ENCODE results near the gene CRYZL1. TPM values are rescaled to one million over a fixed set of nuclear protein-coding genes. Genes with fewer than 3 reads are reported as not detected.

CRYZL1 gene
- total and polyA plus RNA-seq, 3 donors from 2014 or later: 40.6 to 75.7 (median 73.2) TPM

DNA sequence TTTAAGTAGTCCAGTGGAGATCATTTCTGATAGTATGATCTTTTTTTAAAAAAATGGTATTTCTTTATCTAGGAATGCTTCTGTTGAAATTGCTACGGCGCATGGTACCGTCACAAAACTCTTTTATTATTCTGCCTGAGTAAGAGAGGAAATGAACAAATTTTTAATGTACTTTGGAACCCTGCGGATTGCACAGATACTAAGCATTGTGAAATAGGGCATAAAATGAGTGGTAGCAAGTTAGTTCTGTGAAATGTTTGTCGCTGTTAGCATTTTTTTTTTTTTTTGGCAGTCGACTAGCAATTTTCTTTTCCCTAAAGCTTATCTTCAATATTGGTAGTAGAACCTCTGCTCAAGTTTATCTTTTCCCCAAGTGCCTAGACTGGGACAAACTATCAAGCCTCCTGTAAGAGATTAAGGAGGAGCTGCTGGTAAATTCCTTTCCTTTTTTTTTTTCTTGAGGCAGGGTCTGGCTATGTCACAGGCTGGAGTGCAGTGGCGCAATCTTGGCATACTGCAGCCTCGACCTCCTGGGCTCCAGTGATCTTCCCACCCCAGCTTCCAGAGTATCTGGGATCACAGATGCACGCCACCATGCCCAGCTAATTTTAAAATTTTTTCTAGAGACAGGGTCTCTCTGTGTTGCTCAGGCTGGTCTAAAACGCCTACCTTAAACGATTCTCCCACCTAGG, 3.0 kb upstream of the CRYZL1 start:
- Histone ChIP-seq H3K4me3 (no peak overlapping the region), H3K27ac (peak overlapping the region in 1 of 2 donors; percentile 87), H3K4me1 (peaks cover 7% of the 10 kb centered on the region), H3K36me3 (ENCODE audit: low read depth, missing control alignments) (no peaks in the 10 kb centered on the region), H3K27me3 (no peaks in the 10 kb centered on the region), H3K9me3 (no peaks in the 10 kb centered on the region)
- intact Hi-C loops (cut with DNase I; ENCODE audit: low total_unique reads): loop anchor here (5.0 kb wide), 1 partner anchor 248 kb away; no protein-coding TSS in a partner anchor
- no peak for DNase-seq
- no peak for TF ChIP-seq POLR2A (IDR thresholded peaks at IDR 0.05)
- TF ChIP-seq, protein P1, sequence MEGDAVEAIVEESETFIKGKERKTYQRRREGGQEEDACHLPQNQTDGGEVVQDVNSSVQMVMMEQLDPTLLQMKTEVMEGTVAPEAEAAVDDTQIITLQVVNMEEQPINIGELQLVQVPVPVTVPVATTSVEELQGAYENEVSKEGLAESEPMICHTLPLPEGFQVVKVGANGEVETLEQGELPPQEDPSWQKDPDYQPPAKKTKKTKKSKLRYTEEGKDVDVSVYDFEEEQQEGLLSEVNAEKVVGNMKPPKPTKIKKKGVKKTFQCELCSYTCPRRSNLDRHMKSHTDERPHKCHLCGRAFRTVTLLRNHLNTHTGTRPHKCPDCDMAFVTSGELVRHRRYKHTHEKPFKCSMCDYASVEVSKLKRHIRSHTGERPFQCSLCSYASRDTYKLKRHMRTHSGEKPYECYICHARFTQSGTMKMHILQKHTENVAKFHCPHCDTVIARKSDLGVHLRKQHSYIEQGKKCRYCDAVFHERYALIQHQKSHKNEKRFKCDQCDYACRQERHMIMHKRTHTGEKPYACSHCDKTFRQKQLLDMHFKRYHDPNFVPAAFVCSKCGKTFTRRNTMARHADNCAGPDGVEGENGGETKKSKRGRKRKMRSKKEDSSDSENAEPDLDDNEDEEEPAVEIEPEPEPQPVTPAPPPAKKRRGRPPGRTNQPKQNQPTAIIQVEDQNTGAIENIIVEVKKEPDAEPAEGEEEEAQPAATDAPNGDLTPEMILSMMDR (IDR thresholded peaks at IDR 0.05): no peak
- 35 to 52% methylated on average over 11 of the region's 11 CpGs for WGBS, 2 donors

DNA sequence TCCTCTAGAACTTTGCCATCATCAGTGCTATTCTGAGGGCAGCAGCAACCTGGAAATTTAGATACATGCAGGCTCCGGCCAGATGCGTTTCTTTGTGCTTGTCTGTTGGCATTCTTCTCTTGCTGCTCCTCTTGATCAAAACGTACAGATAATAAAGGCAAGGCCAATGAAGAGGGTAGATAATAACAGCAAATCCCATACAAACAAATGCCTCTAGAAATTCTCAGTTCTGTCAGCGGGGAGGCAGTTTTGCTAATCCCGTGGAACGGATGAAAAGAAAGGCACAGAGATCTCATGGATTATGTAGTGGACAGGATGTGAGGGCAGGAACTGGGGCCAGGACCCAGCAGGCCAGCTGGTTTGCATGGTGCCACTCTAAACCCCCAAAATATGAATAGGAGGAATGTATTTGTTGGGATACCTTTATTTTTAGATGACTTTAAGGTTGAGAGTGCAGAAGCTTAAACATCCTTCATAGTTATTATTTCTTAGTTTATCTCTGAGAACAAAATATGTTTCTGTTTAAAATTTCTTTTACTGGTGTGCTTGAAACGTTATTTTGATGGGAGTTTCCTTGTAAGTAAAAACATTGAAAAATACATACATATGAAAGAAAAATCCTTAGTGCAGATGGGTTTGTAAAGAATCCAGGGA, 2.2 kb upstream of the CRYZL1 start:
- intact Hi-C loops (cut with DNase I; ENCODE audit: low total_unique reads): loop anchor here (5.0 kb wide), 1 partner anchor 249 kb away; no protein-coding TSS in a partner anchor
- Histone ChIP-seq H3K27ac (peak overlapping the region; percentile 79 to 87), H3K27me3 (no peaks in the 10 kb centered on the region), H3K4me1 (peaks cover 7% of the 10 kb centered on the region), H3K4me3 (peak overlapping the region; percentile 85 to 90), H3K9me3 (no peaks in the 10 kb centered on the region), H3K36me3 (ENCODE audit: low read depth, missing control alignments) (no peaks in the 10 kb centered on the region)
- peak; percentile 39 for DNase-seq
- WGBS, 2 donors: 1 to 3% methylated on average over 7 of the region's 7 CpGs
- TF ChIP-seq POLR2A (IDR thresholded peaks at IDR 0.05): no peak
- TF ChIP-seq, protein P1 (IDR thresholded peaks at IDR 0.05): no peak

DNA sequence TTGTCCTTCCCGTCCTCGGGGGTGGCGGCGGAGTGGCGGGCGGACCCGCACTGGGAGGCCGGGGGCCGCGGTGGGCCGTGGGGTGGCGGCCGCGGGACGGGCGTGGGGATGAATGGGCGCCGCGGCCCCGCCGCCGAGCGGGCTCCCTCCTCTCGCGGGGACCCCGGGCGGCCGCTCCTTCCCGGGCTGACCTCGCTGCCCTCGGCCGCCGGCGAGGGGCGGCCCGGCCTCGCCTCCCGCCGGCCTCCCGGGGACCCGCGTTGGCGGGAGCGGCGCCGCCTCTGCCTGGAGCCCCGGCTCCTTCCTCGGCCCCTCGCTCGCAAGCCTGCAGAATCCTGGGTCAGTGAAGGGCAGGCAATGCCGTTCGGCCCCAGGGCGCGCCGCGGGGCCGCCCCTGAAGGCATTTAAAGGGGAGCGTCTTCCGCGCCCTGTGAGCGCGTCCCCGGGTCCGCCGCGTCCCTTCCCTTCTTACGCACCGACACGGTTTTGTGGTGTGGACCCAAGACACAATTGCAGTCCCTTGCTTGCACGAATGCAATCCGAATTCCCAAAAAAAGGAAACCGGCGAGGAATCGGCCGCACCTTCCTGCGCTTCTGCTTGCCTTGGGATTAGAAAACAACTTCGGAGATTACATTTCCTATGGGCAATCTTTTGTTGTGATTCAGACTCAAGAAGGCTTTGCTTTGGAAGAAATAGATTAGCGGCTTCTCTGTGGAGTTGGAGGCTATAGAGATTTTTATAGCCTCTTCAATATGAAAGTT, 1.5 kb upstream of the CRYZL1 start:
- WGBS, 2 donors: 0 to 1% methylated on average over 21 to 22 of the region's 78 CpGs
- peak overlapping the region; percentile 85 to 90 for H3K4me3 ChIP-seq
- H3K9me3 ChIP-seq: no peaks in the 10 kb centered on the region
- no peak for TF ChIP-seq POLR2A (IDR thresholded peaks at IDR 0.05)
- TF ChIP-seq, protein P1 (IDR thresholded peaks at IDR 0.05): no peak
- DNase-seq: peak; percentile 41
- H3K27me3 ChIP-seq: no peaks in the 10 kb centered on the region
- no peaks in the 10 kb centered on the region for H3K36me3 ChIP-seq (ENCODE audit: low read depth, missing control alignments)
- peak overlapping the region; percentile 81 to 87 for H3K27ac ChIP-seq
- intact Hi-C loops (cut with DNase I; ENCODE audit: low total_unique reads): loop anchor here (5.0 kb wide), 1 partner anchor 249 kb away; no protein-coding TSS in a partner anchor
- peaks cover 7% of the 10 kb centered on the region for H3K4me1 ChIP-seq

DNA sequence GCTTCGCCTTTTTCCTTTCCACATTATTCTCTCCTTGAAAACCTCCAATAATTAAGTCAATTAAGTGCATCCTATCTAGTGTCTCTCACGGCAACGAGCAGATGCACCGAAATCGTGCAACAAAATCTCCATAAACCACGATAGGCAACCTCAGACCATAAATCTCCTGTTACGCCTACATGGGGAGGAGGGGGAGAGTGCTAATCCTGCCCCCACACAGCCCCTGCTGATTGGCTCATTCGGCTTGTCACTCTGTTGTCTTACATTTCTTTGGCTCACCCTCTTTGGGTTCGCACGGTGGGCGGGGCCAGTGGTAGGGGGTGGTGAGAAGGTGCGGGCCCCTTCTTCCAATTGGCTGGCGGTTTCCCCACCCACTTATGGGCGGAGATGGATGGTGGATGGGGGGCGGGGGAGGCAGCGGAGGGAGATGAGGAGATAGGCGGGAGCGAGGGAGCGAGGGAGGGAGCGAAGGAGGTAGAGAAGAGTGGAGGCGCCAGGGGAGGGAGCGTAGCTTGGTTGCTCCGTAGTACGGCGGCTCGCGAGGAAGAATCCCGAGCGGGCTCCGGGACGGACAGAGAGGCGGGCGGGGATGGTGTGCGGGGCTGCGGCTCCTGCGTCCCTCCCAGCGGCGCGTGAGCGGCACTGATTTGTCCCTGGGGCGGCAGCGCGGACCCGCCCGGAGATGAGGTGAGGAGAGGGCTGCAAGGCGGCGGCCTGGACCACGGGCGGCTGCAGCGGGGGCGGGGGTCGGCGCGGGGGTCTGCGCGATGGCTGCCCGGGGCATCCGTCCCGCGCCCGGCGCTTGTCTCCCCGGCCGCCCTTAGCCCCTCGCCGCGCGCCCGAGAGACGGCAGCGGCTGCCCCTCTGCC, 720 bp upstream of the CRYZL1 start, which contains the start of gene ITSN1:
TSS of gene ITSN1 (plus strand) at position 475 of the 869 bp plus-strand sequence. CDS start 76,328 bp downstream, outside the sequence.
- peak within 1 kb of the TSS; percentile 87 to 92 for H3K27ac ChIP-seq
- DNase-seq: peak; percentile 100
- H3K4me1 ChIP-seq: peaks cover 7% of the 10 kb centered on the region
- peak within 1 kb of the TSS; percentile 85 to 90 for H3K4me3 ChIP-seq
- H3K36me3 ChIP-seq (ENCODE audit: low read depth, missing control alignments): no peaks in the 10 kb centered on the region
- H3K9me3 ChIP-seq: no peaks in the 10 kb centered on the region
- WGBS, 2 donors: 0 to 1% methylated on average over 30 to 63 of the region's 71 CpGs
- H3K27me3 ChIP-seq: no peaks in the 10 kb centered on the region
- TF ChIP-seq, protein P1 (IDR thresholded peaks at IDR 0.05): no peak
- TF ChIP-seq POLR2A (IDR thresholded peaks at IDR 0.05): peak; percentile 95
- intact Hi-C loops (cut with DNase I; ENCODE audit: low total_unique reads): loop anchor here (5.0 kb wide), 1 partner anchor 250 kb away; no protein-coding TSS in a partner anchor

All from testis (tissue), 3 donors.